ENCODE results near the gene ADAMTS20.

Gene ADAMTS20

GRCh38 chr12:43310596-43310995, 241.4 kb downstream of the ADAMTS20 start:
- DNase-seq (ENCODE audit: low spot score), result no peak

- DNase-seq (ENCODE audit: low spot score), result peak; percentile 49
These were observed 242.0 kb downstream of the ADAMTS20 start for GRCh38 chr12:43309959-43310358.

GRCh38 chr12:43308776-43309175, 243.2 kb downstream of the ADAMTS20 start:
- DNase-seq (ENCODE audit: low spot score), result no peak

- DNase-seq (ENCODE audit: low spot score), result no peak
These were observed 244.9 kb downstream of the ADAMTS20 start for GRCh38 chr12:43307126-43307525.

GRCh38 chr12:43306066-43306465, 245.9 kb downstream of the ADAMTS20 start:
- DNase-seq (ENCODE audit: low spot score), result peak; percentile 81

- DNase-seq (ENCODE audit: low spot score), result no peak
These were observed 246.9 kb downstream of the ADAMTS20 start for GRCh38 chr12:43305065-43305464.
